ENCODE results near the gene PIGQ. TPM values are rescaled to one million over a fixed set of nuclear protein-coding genes. Genes with fewer than 3 reads are reported as not detected.

The PIGQ gene
- polyA plus RNA-seq, 2 of the 4 experiments (the other 2 are of a cell fraction) = 13.2 to 31.2 TPM

- ChIA-PET CTCF (interaction anchor here (1.1 to 1.5 kb wide), 4 partner anchors 9 to 94 kb away, joined by 3 to 4 read pairs (median 4); no protein-coding TSS in a partner anchor), POLR2A (no interaction called here)
- H3K9me3 ChIP-seq = no peaks in the 10 kb centered on the region
- TF ChIP-seq FOXS1 (CRISPR knock-in tag; IDR thresholded peaks at IDR 0.05) = no peak
- no peak for TF ChIP-seq CTCF (IDR thresholded peaks at IDR 0.05)
- TF ChIP-seq NPAS2 (CRISPR knock-in tag; IDR thresholded peaks at IDR 0.05; ENCODE audit: borderline replicate concordance) = no peak
- no peak for TF ChIP-seq RAD21 (conservative IDR thresholded peaks at IDR 0.05 in 1 of 2, IDR thresholded peaks at IDR 0.05 in 1 of 2)
- no peak for TF ChIP-seq HOXA7 (CRISPR knock-in tag; IDR thresholded peaks at IDR 0.05)
- no peak for TF ChIP-seq KDM1A (IDR thresholded peaks at IDR 0.05; ENCODE audit: low read depth)
- TF ChIP-seq, protein P1, sequence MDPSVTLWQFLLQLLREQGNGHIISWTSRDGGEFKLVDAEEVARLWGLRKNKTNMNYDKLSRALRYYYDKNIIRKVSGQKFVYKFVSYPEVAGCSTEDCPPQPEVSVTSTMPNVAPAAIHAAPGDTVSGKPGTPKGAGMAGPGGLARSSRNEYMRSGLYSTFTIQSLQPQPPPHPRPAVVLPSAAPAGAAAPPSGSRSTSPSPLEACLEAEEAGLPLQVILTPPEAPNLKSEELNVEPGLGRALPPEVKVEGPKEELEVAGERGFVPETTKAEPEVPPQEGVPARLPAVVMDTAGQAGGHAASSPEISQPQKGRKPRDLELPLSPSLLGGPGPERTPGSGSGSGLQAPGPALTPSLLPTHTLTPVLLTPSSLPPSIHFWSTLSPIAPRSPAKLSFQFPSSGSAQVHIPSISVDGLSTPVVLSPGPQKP (IDR thresholded peaks at IDR 0.05; ENCODE audit: low read depth, low read length) = no peak
- TF ChIP-seq ZSCAN20 (CRISPR knock-in tag; IDR thresholded peaks at IDR 0.05) = no peak
- TF ChIP-seq ZC3H11A (IDR thresholded peaks at IDR 0.05) = no peak
- TF ChIP-seq SMC3 (IDR thresholded peaks at IDR 0.05) = no peak
- no peak for TF ChIP-seq RCOR1 (IDR thresholded peaks at IDR 0.05; ENCODE audit: low read depth, low read length)
- TF ChIP-seq POLR2AphosphoS2 (conservative IDR thresholded peaks at IDR 0.05; ENCODE audit: low read length) = no peak
- TF ChIP-seq KDM5A (IDR thresholded peaks at IDR 0.05) = no peak
- no peak for TF ChIP-seq TFCP2L1 (CRISPR knock-in tag; IDR thresholded peaks at IDR 0.05)
- TF ChIP-seq, protein P2, sequence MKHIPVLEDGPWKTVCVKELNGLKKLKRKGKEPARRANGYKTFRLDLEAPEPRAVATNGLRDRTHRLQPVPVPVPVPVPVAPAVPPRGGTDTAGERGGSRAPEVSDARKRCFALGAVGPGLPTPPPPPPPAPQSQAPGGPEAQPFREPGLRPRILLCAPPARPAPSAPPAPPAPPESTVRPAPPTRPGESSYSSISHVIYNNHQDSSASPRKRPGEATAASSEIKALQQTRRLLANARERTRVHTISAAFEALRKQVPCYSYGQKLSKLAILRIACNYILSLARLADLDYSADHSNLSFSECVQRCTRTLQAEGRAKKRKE (CRISPR knock-in tag; IDR thresholded peaks at IDR 0.05; ENCODE audit: low read depth) = no peak
- TF ChIP-seq HDAC2 (IDR thresholded peaks at IDR 0.05) = no peak
- FAIRE-seq = no peak
- 81% methylated on average over 20 of the region's 27 CpGs for WGBS (ENCODE audit: missing lambda C conversion rate)
- ATAC-seq = no peak
- peaks cover 14% of the 10 kb centered on the region for H3K4me1 ChIP-seq
- no peak overlapping the region for H3K4me2 ChIP-seq
- DNase-seq (ENCODE audit: low read depth in 1 of 2, low spot score in 1 of 2) = no peak
- H3K27ac ChIP-seq = no peak overlapping the region
- H3K4me3 ChIP-seq = no peak overlapping the region
Observed at GRCh38 chr16:572865-573650, 3.3 kb downstream of the PIGQ start.

DNA sequence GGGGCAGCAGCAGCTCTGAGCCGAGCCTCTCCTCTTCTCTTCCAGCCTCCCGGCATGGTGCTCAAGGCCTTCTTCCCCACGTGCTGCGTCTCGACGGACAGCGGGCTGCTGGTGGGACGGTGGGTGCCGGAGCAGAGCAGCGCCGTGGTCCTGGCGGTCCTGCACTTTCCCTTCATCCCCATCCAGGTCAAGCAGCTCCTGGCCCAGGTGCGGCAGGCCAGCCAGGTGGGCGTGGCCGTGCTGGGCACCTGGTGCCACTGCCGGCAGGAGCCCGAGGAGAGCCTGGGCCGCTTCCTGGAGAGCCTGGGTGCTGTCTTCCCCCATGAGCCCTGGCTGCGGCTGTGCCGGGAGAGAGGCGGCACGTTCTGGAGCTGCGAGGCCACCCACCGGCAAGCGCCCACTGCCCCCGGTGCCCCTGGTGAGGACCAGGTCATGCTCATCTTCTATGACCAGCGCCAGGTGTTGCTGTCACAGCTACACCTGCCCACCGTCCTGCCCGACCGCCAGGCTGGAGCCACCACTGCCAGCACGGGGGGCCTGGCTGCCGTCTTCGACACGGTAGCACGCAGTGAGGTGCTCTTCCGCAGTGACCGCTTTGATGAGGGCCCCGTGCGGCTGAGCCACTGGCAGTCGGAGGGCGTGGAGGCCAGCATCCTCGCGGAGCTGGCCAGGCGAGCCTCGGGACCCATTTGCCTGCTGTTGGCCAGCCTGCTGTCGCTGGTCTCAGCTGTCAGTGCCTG lies 4.4 kb downstream of the PIGQ start:
- no peak for TF ChIP-seq NR3C1 (IDR thresholded peaks at IDR 0.05)
- no peak for TF ChIP-seq PHF8 (IDR thresholded peaks at IDR 0.05; ENCODE audit: borderline replicate concordance, low read depth)
- no peak for TF ChIP-seq GATA3 (IDR thresholded peaks at IDR 0.05; ENCODE audit: borderline replicate concordance)
- TF ChIP-seq FOXS1 (CRISPR knock-in tag; IDR thresholded peaks at IDR 0.05) = no peak
- TF ChIP-seq CBX2 (IDR thresholded peaks at IDR 0.05; ENCODE audit: borderline replicate concordance, low read depth) = no peak
- TF ChIP-seq RFX5 (IDR thresholded peaks at IDR 0.05) = no peak
- TF ChIP-seq TP53 (CRISPR knock-in tag; IDR thresholded peaks at IDR 0.05) = no peak
- TF ChIP-seq RAD21 (conservative IDR thresholded peaks at IDR 0.05 in 1 of 2, IDR thresholded peaks at IDR 0.05 in 1 of 2) = no peak
- TF ChIP-seq, protein P3, sequence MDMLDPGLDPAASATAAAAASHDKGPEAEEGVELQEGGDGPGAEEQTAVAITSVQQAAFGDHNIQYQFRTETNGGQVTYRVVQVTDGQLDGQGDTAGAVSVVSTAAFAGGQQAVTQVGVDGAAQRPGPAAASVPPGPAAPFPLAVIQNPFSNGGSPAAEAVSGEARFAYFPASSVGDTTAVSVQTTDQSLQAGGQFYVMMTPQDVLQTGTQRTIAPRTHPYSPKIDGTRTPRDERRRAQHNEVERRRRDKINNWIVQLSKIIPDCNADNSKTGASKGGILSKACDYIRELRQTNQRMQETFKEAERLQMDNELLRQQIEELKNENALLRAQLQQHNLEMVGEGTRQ (IDR thresholded peaks at IDR 0.05) = no peak
- no peak for TF ChIP-seq CHD2 (IDR thresholded peaks at IDR 0.05; ENCODE audit: low read length, partially characterized antibody)
- TF ChIP-seq, protein P2 (CRISPR knock-in tag; IDR thresholded peaks at IDR 0.05; ENCODE audit: low read depth) = no peak
- no peak for TF ChIP-seq HEYL (CRISPR knock-in tag; IDR thresholded peaks at IDR 0.05)
- no peak for TF ChIP-seq FOSL2 (IDR thresholded peaks at IDR 0.05)
- no peak for TF ChIP-seq FOSL2 (CRISPR knock-in tag; IDR thresholded peaks at IDR 0.05)
- no peak for TF ChIP-seq HDAC2 (IDR thresholded peaks at IDR 0.05)
- Histone ChIP-seq H3K4me3 (no peak overlapping the region), H3K4me1 (peaks cover 10% of the 10 kb centered on the region), H3K9me3 (no peaks in the 10 kb centered on the region), H3K27ac (no peak overlapping the region), H3K4me2 (no peak overlapping the region)
- no peak for DNase-seq (ENCODE audit: low read depth in 1 of 2, low spot score in 1 of 2)
- ATAC-seq = no peak
- CTCF ChIA-PET = interaction anchor here (1.1 to 3.1 kb wide), 3 partner anchors 12 to 87 kb away, joined by 3 to 11 read pairs (median 4); no protein-coding TSS in a partner anchor
- POLR2A ChIA-PET = no interaction called here
- FAIRE-seq = no peak
- WGBS (ENCODE audit: missing lambda C conversion rate) = 91% methylated on average over 34 of the region's 46 CpGs
